IMR-90 (cell line): Measurements from ENCODE around the gene DDX31. TPM values are rescaled to one million over a fixed set of nuclear protein-coding genes. Genes with fewer than 3 reads are reported as not detected.

Experiments
- ATAC-seq: fragments of 200-7000 bp; cut with Tn5 transposase; 2 replicates; pipeline ENCODE4 v1.9.1; 2020; ENCODE audit warnings: low read depth, mild to moderate bottlenecking, moderate library complexity
- BruUV-seq: library from RNA; stranded (reverse); fragments of 400-500 nt; replicated peaks from 2 replicates; lab custom pipeline; 2021; lab: Mats Ljungman, UMichigan
- CTCF ChIA-PET: fragments of 300-600 bp; formaldehyde crosslinking; extraction: SDS; loops from one replicate; lab custom pipeline; 2021; ENCODE audit warnings: antibody characterized with exemption; lab: Yijun Ruan, JAX
- POLR2A ChIA-PET: fragments of 300-600 bp; sonication (Branson Sonifier 250); formaldehyde crosslinking; loops from one replicate; lab custom pipeline; 2022; ENCODE audit warnings: antibody characterized with exemption; ENCODE audit not compliant: unreplicated experiment; lab: Charles Lee
- DNase-seq: peaks from one replicate; pipeline ENCODE4 v3.0.0; 2013
- H2AFZ ChIP-seq: replicated peaks from 2 replicates; pipeline ENCODE3; 2013; ENCODE audit warnings: low read length, mild to moderate bottlenecking; ENCODE audit not compliant: poor library complexity
- H2AK5ac ChIP-seq: 2 replicates; pipeline ENCODE4 v1.6.1; 2013; ENCODE audit warnings: low read depth, low read length, inconsistent platforms
- H2AK9ac ChIP-seq: replicated peaks from 2 replicates; pipeline ENCODE3; 2013; ENCODE audit warnings: mild to moderate bottlenecking, low read depth, low read length, moderate library complexity; ENCODE audit not compliant: poor library complexity
- H2BK120ac ChIP-seq: 2 replicates; pipeline ENCODE4 v1.6.1; 2013; ENCODE audit warnings: low read depth, low read length, inconsistent platforms
- H2BK15ac ChIP-seq: 3 replicates; pipeline ENCODE4 v1.6.1; 2013; ENCODE audit warnings: low read depth, low read length, inconsistent platforms
- H2BK20ac ChIP-seq: 2 replicates; pipeline ENCODE4 v1.6.1; 2013; ENCODE audit warnings: low read depth, mild to moderate bottlenecking, inconsistent platforms, low read length, moderate library complexity
- H2BK5ac ChIP-seq: 2 replicates; pipeline ENCODE4 v1.6.1; 2013; ENCODE audit warnings: mild to moderate bottlenecking, low read depth, low read length, inconsistent platforms; ENCODE audit not compliant: poor library complexity, severe bottlenecking
- H3K14ac ChIP-seq: replicated peaks from 2 replicates; pipeline ENCODE4 v1.6.1; 2013; ENCODE audit warnings: low read depth, low read length, inconsistent platforms
- H3K18ac ChIP-seq: 2 replicates; pipeline ENCODE4 v1.6.1; 2013; ENCODE audit warnings: low read depth, low read length, control low read depth
- H3K23ac ChIP-seq: 2 replicates; pipeline ENCODE4 v1.6.1; 2013; ENCODE audit warnings: low read depth, low read length, inconsistent platforms
- H3K27ac ChIP-seq: 2 replicates; pipeline ENCODE4 v1.5.1; 2013; ENCODE audit warnings: mild to moderate bottlenecking, control low read depth, low read length; ENCODE audit not compliant: insufficient read depth
- H3K27me3 ChIP-seq: 2 replicates; pipeline ENCODE4 v1.6.1; 2013; ENCODE audit warnings: low read length; ENCODE audit not compliant: control insufficient read depth, insufficient read depth
- H3K36me3 ChIP-seq: 2 replicates; pipeline ENCODE4 v1.6.1; 2013; ENCODE audit warnings: low read length, mixed read lengths; ENCODE audit not compliant: control insufficient read depth, insufficient read depth
- H3K4ac ChIP-seq: 2 replicates; pipeline ENCODE4 v1.6.1; 2013; ENCODE audit warnings: low read depth, low read length, inconsistent platforms
- H3K4me1 ChIP-seq: 2 replicates; pipeline ENCODE4 v1.6.1; 2013; ENCODE audit warnings: low read length, mixed read lengths; ENCODE audit not compliant: control insufficient read depth, insufficient read depth
- H3K4me2 ChIP-seq: 2 replicates; pipeline ENCODE4 v1.6.1; 2013; ENCODE audit warnings: low read depth, mild to moderate bottlenecking, control low read depth, low read length, moderate library complexity
- H3K4me3 ChIP-seq: 2 replicates; pipeline ENCODE4 v1.5.1; 2013; ENCODE audit warnings: low read depth, mild to moderate bottlenecking, control low read depth, low read length, moderate library complexity; ENCODE audit not compliant: insufficient read depth
- H3K56ac ChIP-seq: 2 replicates; pipeline ENCODE4 v1.6.1; 2013; ENCODE audit warnings: low read length, inconsistent platforms; ENCODE audit not compliant: insufficient read depth; ENCODE audit errors: extremely low read depth
- H3K79me1 ChIP-seq, 2 experiments: 2 replicates each; pipeline ENCODE4 v1.6.1; 2013; ENCODE audit warnings: low read length in 2 of 2, inconsistent platforms in 1 of 2, low read depth in 1 of 2
- H3K9ac ChIP-seq: 2 replicates; pipeline ENCODE4 v1.6.1; 2013; ENCODE audit warnings: low read depth, low read length, control low read depth
- H3K9me1 ChIP-seq: 2 replicates; pipeline ENCODE4 v1.6.1; 2013; ENCODE audit warnings: low read length, inconsistent platforms; ENCODE audit not compliant: insufficient read depth
- H3K9me3 ChIP-seq: 2 replicates; pipeline ENCODE4 v1.6.1; 2013; ENCODE audit warnings: low read length; ENCODE audit not compliant: control insufficient read depth, insufficient read depth
- H4K20me1 ChIP-seq: 2 replicates; pipeline ENCODE4 v1.6.1; 2013; ENCODE audit warnings: low read length, inconsistent platforms; ENCODE audit not compliant: insufficient read depth
- H4K5ac ChIP-seq: 2 replicates; pipeline ENCODE4 v1.6.1; 2013; ENCODE audit warnings: mild to moderate bottlenecking, low read depth, low read length, control low read depth
- H4K8ac ChIP-seq, 2 experiments: 2 replicates each; pipeline ENCODE4 v1.6.1; 2013; ENCODE audit warnings: low read depth in 2 of 2, low read length in 2 of 2, control low read depth in 1 of 2, inconsistent platforms in 1 of 2
- H4K91ac ChIP-seq: 2 replicates; pipeline ENCODE4 v1.6.1; 2013; ENCODE audit warnings: low read depth, low read length, inconsistent platforms; ENCODE audit not compliant: insufficient read depth
- MAZ ChIP-seq: IDR thresholded peaks from 2 replicates; pipeline ENCODE4 v1.6.1; 2012; ENCODE audit warnings: low read depth, mild to moderate bottlenecking, low read length, improper control_type of control experiment, moderate library complexity, borderline replicate concordance
- NFE2L2 ChIP-seq: fragments of 150-350 bp; IDR thresholded peaks from 2 replicates; pipeline ENCODE4 v1.6.1; 2016; ENCODE audit warnings: low read depth, mild to moderate bottlenecking, low read length
- RAD21 ChIP-seq: IDR thresholded peaks from 2 replicates; pipeline ENCODE4 v1.6.1; 2012; ENCODE audit warnings: low read length, improper control_type of control experiment
- WGBS, 2 experiments: methylation state at CpG; one replicate each; pipeline versions ENCODE4 v1.1.5 to v1.1.7; 2013; ENCODE audit warnings: missing lambda C conversion rate in 2 of 2; ENCODE audit not compliant: insufficient read length in 1 of 2; ENCODE audit errors: extremely low coverage in 2 of 2; 5-methylcytosine and 5-hydroxymethylcytosine counted together
- dilution Hi-C: fragments of 300-500 bp; cut with HindIII; formaldehyde crosslinking; loops from one replicate; pipeline ENCODE4 v1.14.3; 2018; ENCODE audit warnings: low sequenced_read_pairs; ENCODE audit not compliant: unreplicated experiment
- in situ Hi-C: fragments of 300-500 bp; cut with MboI; formaldehyde crosslinking; loops from 3 replicates; pipeline ENCODE4 v1.14.3; 2019; ENCODE audit warnings: low sequenced_read_pairs, inconsistent platforms, mixed read lengths
- intact Hi-C: fragments of 100-400 bp; cut with micrococcal nuclease; formaldehyde crosslinking; loops from 2 replicates; pipeline ENCODE4 v1.10.0; 2022
- polyA plus RNA-seq, 3 experiments: library from polyadenylated mRNA; depleted of rRNA; stranded (reverse); fragments of >200 nt; gene quantifications; 2 replicates each; pipeline ENCODE4 v1.2.3, GENCODE V29; 2012; ENCODE audit warnings: low replicate concordance in 1 of 3
- total RNA-seq: library from RNA; depleted of rRNA; stranded (reverse); fragments of >200 nt; gene quantifications from 2 replicates; pipeline ENCODE4 v1.2.3, GENCODE V29; 2012

The DDX31 gene
- total and polyA plus RNA-seq, 2 of the 4 experiments (the other 2 are of a cell fraction) = 10.7 to 14.0 TPM

GRCh38 chr9:132630116-132630515 is 39.7 kb downstream of the DDX31 start:
- Histone ChIP-seq H3K23ac (no peak overlapping the region), H2BK20ac (no peak overlapping the region), H3K56ac (no peak overlapping the region), H3K27ac (no peak overlapping the region), H3K9ac (no peak overlapping the region), H3K36me3 (peaks cover 27% of the 10 kb centered on the region), H4K91ac (no peak overlapping the region), H3K4me3 (no peak overlapping the region), H2BK120ac (no peak overlapping the region), H3K9me1 (peaks cover 10% of the 10 kb centered on the region; the same call in 1 of the 2 replicates), H3K14ac (no peak overlapping the region), H3K4me2 (no peak overlapping the region), H4K5ac (no peak overlapping the region), H2AFZ (no peak overlapping the region), H3K9me3 (no peaks in the 10 kb centered on the region), H3K4me1 (0 out of 2 replicates have a peak, but pooled peaks cover 3% of the 10 kb centered on the region), H3K27me3 (no peaks in the 10 kb centered on the region), H3K4ac (no peak overlapping the region), H2AK9ac (no peak overlapping the region), H4K8ac (no peak overlapping the region), H2AK5ac (no peak overlapping the region), H3K79me1 (no peaks in the 10 kb centered on the region), H2BK5ac (no peak overlapping the region), H2BK15ac (no peak overlapping the region), H3K18ac (no peak overlapping the region), H4K20me1 (peaks cover 23% of the 10 kb centered on the region; the same call in 1 of the 2 replicates)
- ATAC-seq = no peak
- no peak for TF ChIP-seq NFE2L2
- no peak for TF ChIP-seq MAZ
- no peak for TF ChIP-seq RAD21
- no TSS peak for BruUV-seq
- 89% methylated on average over 4 of the region's 9 CpGs; no CpG with 5 or more reads in 1 of the 2 experiments for WGBS, 2 experiments
- in situ Hi-C loops = no loop called here
- intact Hi-C loops = no loop called here
- dilution Hi-C loops = no loop called here
- POLR2A ChIA-PET = no interaction called here
- CTCF ChIA-PET = no interaction called here
- DNase-seq = no peak
